Activated CD4-positive, alpha-beta T cell treated with anti-CD3 and anti-CD28 coated beads, Interleukin-10, Interleukin-2, amounts not matched to agents 100 ng/mL and 50 ng/mL, durations not matched to agents 16 hours and 8 hours (primary cell): ENCODE measurements around the gene SRRM4.

Source experiments
- DNase-seq: peaks from one replicate; pipeline ENCODE4 v3.0.0-alpha.2; 2020

The SRRM4 gene

DNA sequence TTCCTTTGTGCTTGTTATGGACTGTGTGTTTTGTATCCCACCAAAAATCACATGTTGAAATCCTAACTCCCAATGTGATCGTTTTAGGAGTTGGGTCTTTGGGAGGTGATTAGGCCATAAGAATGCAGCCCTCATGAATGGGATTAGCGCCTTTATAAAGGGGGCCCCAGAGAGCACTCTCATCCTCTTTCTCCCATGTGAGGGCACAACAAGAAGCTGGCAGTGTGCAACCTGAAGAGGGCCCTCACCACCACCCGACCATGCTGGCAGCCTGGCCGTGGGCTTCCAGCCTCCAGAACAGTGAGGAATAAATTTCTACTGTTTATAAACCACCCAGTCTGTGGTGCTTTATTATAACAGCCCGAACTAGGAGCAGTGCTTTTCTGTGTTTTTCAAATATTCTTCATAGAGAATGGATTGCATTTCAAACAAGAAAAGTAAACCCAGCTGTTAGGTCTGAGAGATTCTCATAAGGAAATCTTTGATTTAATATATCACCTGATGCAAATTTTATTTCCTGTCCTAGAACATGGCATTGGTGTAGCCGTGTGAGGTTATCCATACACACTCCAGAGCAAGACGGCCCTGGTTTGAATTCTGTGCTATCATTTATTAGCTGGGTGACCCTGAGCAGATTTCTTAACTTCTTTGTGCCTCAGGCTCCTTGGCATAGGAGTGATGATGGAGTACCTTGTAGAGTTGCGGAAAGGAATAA lies 225.2 kb downstream of the SRRM4 start:
- DNase-seq: no peak

DNA sequence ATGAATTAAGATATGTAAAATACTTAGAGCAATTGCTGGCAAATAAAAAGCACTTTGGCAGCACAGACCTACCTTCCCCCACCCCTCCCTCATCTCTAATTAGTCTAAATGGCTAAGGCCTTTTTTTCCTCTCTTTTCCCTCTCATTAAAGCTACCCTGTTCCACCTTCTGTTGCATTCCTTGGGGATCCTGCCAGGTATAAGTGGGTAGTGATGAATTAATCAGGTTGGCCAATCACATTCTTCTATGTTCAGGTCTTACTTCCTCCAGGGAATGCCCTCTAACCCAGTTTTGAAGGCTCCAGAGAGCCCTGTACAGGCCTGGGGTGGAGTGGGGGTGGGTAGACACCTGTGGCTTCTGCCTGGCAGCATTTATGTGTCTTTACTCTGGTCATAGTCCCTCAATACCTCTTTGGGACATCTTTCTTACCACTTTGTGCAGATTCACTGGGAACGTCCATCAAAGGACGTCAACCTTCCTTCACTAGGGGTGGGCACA lies 225.8 kb downstream of the SRRM4 start:
- no peak for DNase-seq

DNA sequence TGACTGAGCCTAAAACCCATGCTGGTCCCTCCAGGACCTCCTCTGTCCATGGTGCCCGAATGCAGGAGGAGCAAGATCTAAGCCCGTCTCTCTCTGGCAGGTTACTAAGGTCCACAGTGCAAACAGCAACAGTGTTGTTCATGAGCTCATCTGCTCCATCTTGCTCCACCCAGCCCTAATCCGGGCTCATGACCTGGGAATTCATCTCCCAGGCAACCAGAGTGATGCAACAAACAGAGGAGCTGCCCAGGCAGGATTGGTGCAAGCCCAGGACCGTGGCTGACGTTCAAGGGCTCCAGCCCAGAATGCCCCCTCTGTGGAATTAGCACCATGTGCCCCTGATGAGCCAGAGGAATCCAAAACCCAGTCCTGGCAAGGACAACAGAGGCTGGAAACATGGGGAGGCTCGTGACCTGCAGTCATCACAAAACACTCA lies 227.3 kb downstream of the SRRM4 start:
- DNase-seq: no peak

DNA sequence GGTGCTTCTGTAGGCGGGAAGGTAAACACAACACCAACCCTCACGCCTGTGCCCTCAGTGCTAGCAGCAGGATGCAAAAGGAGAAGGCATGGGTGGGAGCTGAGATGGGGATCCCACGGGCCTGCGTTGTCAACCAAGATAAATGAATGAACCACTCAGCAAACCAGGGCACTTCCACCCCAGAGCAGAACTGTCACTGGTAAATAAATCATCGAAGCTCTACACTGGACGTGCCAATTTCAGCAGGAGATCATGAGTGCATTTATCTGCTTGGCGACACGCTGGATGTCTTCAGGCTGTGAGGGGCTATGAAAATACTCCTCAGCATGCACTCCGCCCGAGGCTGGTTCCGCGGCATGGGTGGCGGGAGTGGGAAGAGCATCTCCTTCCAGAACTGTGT lies 230.5 kb downstream of the SRRM4 start:
- no peak for DNase-seq
